ENCODE results near the gene TCERG1L. TPM values are rescaled to one million over a fixed set of nuclear protein-coding genes. Genes with fewer than 3 reads are reported as not detected.

Gene TCERG1L
- polyA plus RNA-seq, 1 of the 3 experiments (the other 2 are of a cell fraction) = not detected

- Histone ChIP-seq H3K4me1 (ENCODE audit: control insufficient read depth in 1 of 2, insufficient read depth in 2 of 2, low read depth in 1 of 2, low read length in 1 of 2) (no peaks in the 10 kb centered on the region; a peak in 1 of 4 replicates), H3K9ac (no peak overlapping the region), H3K4me3 (ENCODE audit: low read depth in 2 of 2, low read length in 1 of 2) (no peak overlapping the region), H3K4me2 (no peak overlapping the region), H3K9me3 (no peaks in the 10 kb centered on the region), H3K27me3 (ENCODE audit: insufficient read depth) (no peaks in the 10 kb centered on the region), H2AFZ (ENCODE audit: low read depth) (no peak overlapping the region), H3K27ac (ENCODE audit: low read depth in 2 of 2, low read length in 1 of 2) (no peak overlapping the region), H3K79me2 (ENCODE audit: insufficient read depth) (no peaks in the 10 kb centered on the region), H3K36me3 (replicated peaks in 1 of 2; ENCODE audit: control insufficient read depth in 1 of 2, insufficient read depth in 2 of 2, low read length in 1 of 2) (no peaks in the 10 kb centered on the region), H4K20me1 (ENCODE audit: insufficient read depth) (no peaks in the 10 kb centered on the region), H3K9me2 (no peaks in the 10 kb centered on the region), H3F3A (replicated peaks; ENCODE audit: insufficient read depth) (no peaks in the 10 kb centered on the region)
- no peak for TF ChIP-seq TAF1 (IDR thresholded peaks at IDR 0.05; ENCODE audit: borderline replicate concordance, low read depth, low read length)
- TF ChIP-seq RXRA (IDR thresholded peaks at IDR 0.05; ENCODE audit: borderline replicate concordance, low read depth) = no peak
- no peak for TF ChIP-seq GATA2 (CRISPR knock-in tag; IDR thresholded peaks at IDR 0.05)
- TF ChIP-seq FOXM1 (IDR thresholded peaks at IDR 0.05; ENCODE audit: low read depth) = no peak
- TF ChIP-seq SIN3A (IDR thresholded peaks at IDR 0.05; ENCODE audit: borderline replicate concordance, low read depth, low read length) = no peak
- TF ChIP-seq FOSL2 (IDR thresholded peaks at IDR 0.05; ENCODE audit: borderline replicate concordance, low read depth) = no peak
- no peak for TF ChIP-seq GABPA (IDR thresholded peaks at IDR 0.05; ENCODE audit: low read depth)
- no peak for TF ChIP-seq USF2 (IDR thresholded peaks at IDR 0.05; ENCODE audit: borderline replicate concordance, low read depth, low read length)
- no peak for TF ChIP-seq FOXJ3 (CRISPR knock-in tag; IDR thresholded peaks at IDR 0.05)
- TF ChIP-seq ZBTB33 (IDR thresholded peaks at IDR 0.05; ENCODE audit: borderline replicate concordance, low read depth) = no peak
- TF ChIP-seq PBX3 (IDR thresholded peaks at IDR 0.05) = no peak
- no peak for TF ChIP-seq USF1 (IDR thresholded peaks at IDR 0.05; ENCODE audit: borderline replicate concordance, low read depth)
- no peak for TF ChIP-seq POLR2AphosphoS5 (IDR thresholded peaks at IDR 0.05; ENCODE audit: low read depth, low read length)
- no peak for TF ChIP-seq JUND (IDR thresholded peaks at IDR 0.05)
- TF ChIP-seq RCOR1 (IDR thresholded peaks at IDR 0.05; ENCODE audit: low read length) = no peak
- no peak for TF ChIP-seq NFIC (IDR thresholded peaks at IDR 0.05; ENCODE audit: borderline replicate concordance)
- TF ChIP-seq NRF1 (IDR thresholded peaks at IDR 0.05; ENCODE audit: low read depth, low read length) = no peak
- TF ChIP-seq SMC3 (IDR thresholded peaks at IDR 0.05; ENCODE audit: low read depth, low read length) = no peak
- WGBS (ENCODE audit: low lambda C conversion rate) = 34% methylated on average over 11 of the region's 15 CpGs
- ChIA-PET CTCF (no interaction called here), POLR2A (no interaction called here)
- DNase-seq = no peak
Measured at GRCh38 chr10:131141645-131142516, 169.6 kb downstream of the TCERG1L start.
